Fibroblast of lung (primary cell): ENCODE measurements around the gene DPM3. TPM values are rescaled to one million over a fixed set of nuclear protein-coding genes. Genes with fewer than 3 reads are reported as not detected.
A peak's percentile ranks its signal among the peaks of the same experiment; 100 is the strongest.

Experiments
- DNase-seq, 2 donors: peaks; one replicate each; pipeline versions ENCODE4 v3.0.0 to v3.0.0-alpha.2; 2010; ENCODE audit warnings: low read depth in 2 of 2
- H2AFZ ChIP-seq: 2 replicates; pipeline ENCODE4 v1.5.1; 2012; ENCODE audit warnings: low read length, control low read depth, inconsistent platforms
- H3K27ac ChIP-seq: 2 replicates; pipeline ENCODE4 v1.5.1; 2011; ENCODE audit warnings: low read length, control low read depth; ENCODE audit not compliant: insufficient read depth
- H3K27me3 ChIP-seq: 2 replicates; pipeline ENCODE4 v1.5.1; 2011; ENCODE audit warnings: mild to moderate bottlenecking, low read length; ENCODE audit not compliant: control insufficient read depth, insufficient read depth
- H3K36me3 ChIP-seq: 2 replicates; pipeline ENCODE4 v1.5.1; 2011; ENCODE audit warnings: low read length; ENCODE audit not compliant: control insufficient read depth, insufficient read depth
- H3K4me1 ChIP-seq: 2 replicates; pipeline ENCODE4 v1.5.1; 2011; ENCODE audit warnings: low read length; ENCODE audit not compliant: control insufficient read depth, insufficient read depth; ENCODE audit errors: extremely low read depth
- H3K4me2 ChIP-seq: 2 replicates; pipeline ENCODE4 v1.5.1; 2011; ENCODE audit warnings: low read length, control low read depth; ENCODE audit not compliant: insufficient read depth; ENCODE audit errors: extremely low read depth
- H3K4me3 ChIP-seq, 4 experiments: fragments of 200-600 bp in 1 of 4; sonication (generic) in 1 of 4; replicated peaks in 1 of 4; 2 replicates each; pipeline ENCODE4 v1.5.1; 2011 to 2016; ENCODE audit warnings: low read length in 4 of 4, low read depth in 3 of 4, mild to moderate bottlenecking in 3 of 4, control low read depth in 2 of 4, inconsistent platforms in 1 of 4, mixed read lengths in 1 of 4; ENCODE audit not compliant: insufficient read depth in 1 of 4; ENCODE audit errors: control extremely low read depth in 1 of 4
- H3K79me2 ChIP-seq: 2 replicates; pipeline ENCODE4 v1.5.1; 2012; ENCODE audit warnings: mild to moderate bottlenecking, low read length, inconsistent platforms; ENCODE audit not compliant: control insufficient read depth, insufficient read depth
- H3K9ac ChIP-seq: 2 replicates; pipeline ENCODE4 v1.5.1; 2011; ENCODE audit warnings: mild to moderate bottlenecking, low read length, control low read depth; ENCODE audit not compliant: insufficient read depth
- H3K9me3 ChIP-seq: 2 replicates; pipeline ENCODE4 v1.5.1; 2012; ENCODE audit warnings: low read depth, low read length; ENCODE audit not compliant: control insufficient read depth, insufficient read depth
- H4K20me1 ChIP-seq: 2 replicates; pipeline ENCODE4 v1.5.1; 2011; ENCODE audit warnings: low read length; ENCODE audit not compliant: control insufficient read depth, insufficient read depth; ENCODE audit errors: extremely low read depth
- CTCF ChIP-seq, 2 donors: IDR thresholded peaks in 1 of 2; conservative IDR thresholded peaks in 1 of 2; 1 replicate in 1 of 2; 2 replicates in 1 of 2; pipeline ENCODE4 v1.5.1; 2011 to 2012; ENCODE audit warnings: low read length in 2 of 2, control low read depth in 1 of 2, inconsistent platforms in 1 of 2, low read depth in 1 of 2, mild to moderate bottlenecking in 1 of 2
- EZH2 ChIP-seq: IDR thresholded peaks from 2 replicates; pipeline ENCODE4 v1.5.1; 2012; ENCODE audit warnings: low read length, control low read depth, mild to moderate bottlenecking; ENCODE audit errors: missing control alignments
- polyA plus RNA-seq, 2 donors: library from polyadenylated mRNA; depleted of rRNA in 1 of 2; stranded (reverse) in 1 of 2; unstranded in 1 of 2; fragments of >200 nt; gene quantifications; 2 replicates each; pipeline ENCODE4 v1.2.1, GENCODE V29; 2011 to 2012; ENCODE audit warnings: missing spikeins in 1 of 2
- total RNA-seq: library from RNA; depleted of rRNA; stranded (reverse); fragments of >200 nt; gene quantifications from 2 replicates; pipeline ENCODE4 v1.2.1, GENCODE V29; 2014

Gene DPM3
- total and polyA plus RNA-seq, 2 donors (not counting 1 experiment from before 2014, with no cell fraction given): 31.9 to 40.5 TPM

GRCh38 chr1:155128755-155129473 lies 11.4 kb downstream of the DPM3 start:
- Histone ChIP-seq H3K4me2 (no peak overlapping the region), H4K20me1 (no peaks in the 10 kb centered on the region), H3K9ac (no peak overlapping the region), H3K79me2 (no peaks in the 10 kb centered on the region), H3K4me1 (peaks cover 2% of the 10 kb centered on the region), H3K4me3 (peak overlapping the region in 1 of 4 experiments; percentile 58), H3K27ac (no peak overlapping the region), H2AFZ (no peak overlapping the region), H3K9me3 (no peaks in the 10 kb centered on the region), H3K27me3 (peaks cover 53% of the 10 kb centered on the region), H3K36me3 (no peaks in the 10 kb centered on the region)
- no peak for DNase-seq
- peak; percentile 21 for TF ChIP-seq EZH2
- TF ChIP-seq CTCF (conservative IDR thresholded peaks at IDR 0.05 in 1 of 2, IDR thresholded peaks at IDR 0.05 in 1 of 2; ENCODE audit: low read depth in 1 of 2, low read length in 2 of 2): no peak

- Histone ChIP-seq H3K79me2 (no peaks in the 10 kb centered on the region), H3K4me1 (peaks cover 2% of the 10 kb centered on the region), H3K4me3 (peak overlapping the region in 2 of 4 experiments; percentile 51 to 58), H3K27me3 (peaks cover 55% of the 10 kb centered on the region), H3K36me3 (no peaks in the 10 kb centered on the region), H4K20me1 (no peaks in the 10 kb centered on the region), H3K4me2 (peak overlapping the region; percentile 21), H3K27ac (no peak overlapping the region), H2AFZ (no peak overlapping the region), H3K9ac (no peak overlapping the region), H3K9me3 (no peaks in the 10 kb centered on the region)
- TF ChIP-seq EZH2 (peak; percentile 23), CTCF (conservative IDR thresholded peaks at IDR 0.05 in 1 of 2, IDR thresholded peaks at IDR 0.05 in 1 of 2; ENCODE audit: low read depth in 1 of 2, low read length in 2 of 2) (no peak)
- no peak for DNase-seq
These were observed 12.2 kb downstream of the DPM3 start for GRCh38 chr1:155127967-155128754.

- Histone ChIP-seq H3K27ac (no peak within 1 kb of the TSS), H3K4me1 (peaks cover 2% of the 10 kb centered on the region), H3K79me2 (no peaks in the 10 kb centered on the region), H4K20me1 (no peaks in the 10 kb centered on the region), H3K9ac (no peak within 1 kb of the TSS), H3K27me3 (peaks cover 55% of the 10 kb centered on the region), H3K9me3 (no peaks in the 10 kb centered on the region), H3K4me2 (peak within 1 kb of the TSS; percentile 82), H3K4me3 (peak within 1 kb of the TSS in 3 of 4 experiments; percentile 16 to 58 (median 51)), H2AFZ (no peak within 1 kb of the TSS), H3K36me3 (no peaks in the 10 kb centered on the region)
- TF ChIP-seq CTCF (conservative IDR thresholded peaks at IDR 0.05 in 1 of 2, IDR thresholded peaks at IDR 0.05 in 1 of 2; ENCODE audit: low read depth in 1 of 2, low read length in 2 of 2) (no peak), EZH2 (peak; percentile 97)
- DNase-seq: peak; percentile 55 to 66
These were observed 13.0 kb downstream of the DPM3 start, which contains the start of gene EFNA1 for GRCh38 chr1:155127105-155127966. TSS of gene EFNA1 (plus strand) at chr1:155127876. CDS start at chr1:155127978, 102 bp downstream.
